GM19328 (cell line): ENCODE data around the gene CNKSR3.

Experiments used
- ATAC-seq: cut with Tn5 transposase; IDR thresholded peaks from one replicate; pipeline ENCODE4 v1.9.1; 2021; ENCODE audit warnings: mild to moderate bottlenecking, moderate library complexity; ENCODE audit not compliant: unreplicated experiment

CNKSR3 gene

GRCh38 chr6:154458565-154459470 is 51.7 kb downstream of the CNKSR3 start:
- no peak for ATAC-seq

GRCh38 chr6:154457881-154458284 is 52.6 kb downstream of the CNKSR3 start:
- no peak for ATAC-seq

DNA sequence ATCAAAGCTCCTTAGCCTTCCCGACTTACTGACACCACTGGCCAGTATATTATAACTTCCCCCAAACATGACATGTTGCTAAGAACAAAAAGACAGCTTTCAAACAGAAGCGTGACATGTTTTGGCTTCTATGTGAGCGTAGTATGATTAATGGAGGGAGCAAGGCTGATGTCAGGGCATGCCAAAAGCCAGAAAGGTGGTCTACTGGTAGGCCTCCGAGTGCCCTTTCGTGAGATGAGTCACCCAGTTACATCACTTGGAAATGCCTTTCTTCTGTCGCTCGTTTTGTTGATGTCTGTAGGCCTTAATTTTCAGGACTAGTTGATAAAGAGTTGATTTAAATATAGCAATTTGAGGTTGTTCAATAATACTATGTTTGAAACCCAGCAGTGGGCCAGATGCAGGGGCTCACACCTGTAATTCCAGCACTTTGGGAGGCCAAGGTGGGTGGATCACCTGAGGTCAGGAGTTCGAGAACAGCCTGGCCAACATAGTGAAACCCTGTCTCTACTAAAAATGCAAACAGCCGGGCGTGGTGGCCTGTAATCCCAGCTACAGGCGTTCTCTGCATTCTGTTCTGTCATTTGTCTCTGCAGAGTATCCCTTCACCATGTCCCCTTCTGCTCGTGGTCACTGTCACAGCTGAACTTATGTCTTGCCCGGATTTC is 53.3 kb downstream of the CNKSR3 start:
- no peak for ATAC-seq

- no peak for ATAC-seq
Observed at GRCh38 chr6:154453329-154453728, 57.2 kb downstream of the CNKSR3 start.

- no peak for ATAC-seq
Observed at GRCh38 chr6:154450498-154450897, 60.0 kb downstream of the CNKSR3 start.

DNA sequence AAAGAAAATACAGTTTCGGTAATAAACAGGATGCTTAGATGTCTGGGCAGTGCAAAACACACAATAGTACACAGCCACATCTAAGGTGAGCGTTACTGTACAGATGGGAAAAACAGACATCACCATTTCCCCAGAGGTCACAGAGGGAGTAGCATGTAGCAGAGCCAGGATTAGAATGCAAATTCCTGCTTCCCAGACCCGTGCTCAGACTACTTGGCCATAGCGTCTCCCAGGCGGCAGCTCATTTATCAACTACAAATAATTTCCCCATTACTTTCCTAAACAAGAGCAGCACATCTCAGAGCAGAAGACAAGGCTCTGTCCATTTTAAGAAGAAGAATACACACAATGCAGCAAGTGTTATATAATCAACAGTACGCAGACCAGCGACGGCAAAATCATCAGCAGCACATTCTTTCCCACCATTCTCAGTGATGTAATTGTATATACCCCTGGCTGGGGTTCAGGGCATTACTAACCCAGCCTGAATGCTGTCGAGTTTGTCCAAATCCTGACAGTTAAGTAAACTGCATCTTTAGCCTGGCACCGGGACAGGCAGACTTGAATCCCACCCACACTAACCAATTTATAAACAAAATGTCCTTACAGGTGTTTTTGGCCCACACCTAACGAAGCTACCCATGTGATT is 61.9 kb downstream of the CNKSR3 start:
- ATAC-seq, result no peak

DNA sequence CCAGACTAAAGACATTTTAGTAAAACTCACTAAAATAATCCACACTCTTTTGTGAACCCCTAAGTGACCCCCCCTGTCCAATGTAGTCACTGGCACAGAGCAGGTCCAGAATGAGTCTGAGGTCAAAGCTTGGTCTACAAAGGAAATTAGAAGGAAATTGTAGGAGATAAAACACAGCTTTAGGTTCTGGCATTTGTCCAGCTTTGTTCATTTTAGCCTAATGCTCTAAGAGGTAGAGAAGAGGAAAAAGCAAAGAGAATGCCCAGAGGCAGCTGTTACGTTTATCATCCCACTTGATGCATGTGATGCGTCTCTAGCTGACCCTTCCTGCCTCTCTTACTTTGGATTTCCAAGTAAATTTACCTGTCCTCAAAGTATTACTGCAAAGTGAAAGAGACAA is 62.5 kb downstream of the CNKSR3 start:
- no peak for ATAC-seq

DNA sequence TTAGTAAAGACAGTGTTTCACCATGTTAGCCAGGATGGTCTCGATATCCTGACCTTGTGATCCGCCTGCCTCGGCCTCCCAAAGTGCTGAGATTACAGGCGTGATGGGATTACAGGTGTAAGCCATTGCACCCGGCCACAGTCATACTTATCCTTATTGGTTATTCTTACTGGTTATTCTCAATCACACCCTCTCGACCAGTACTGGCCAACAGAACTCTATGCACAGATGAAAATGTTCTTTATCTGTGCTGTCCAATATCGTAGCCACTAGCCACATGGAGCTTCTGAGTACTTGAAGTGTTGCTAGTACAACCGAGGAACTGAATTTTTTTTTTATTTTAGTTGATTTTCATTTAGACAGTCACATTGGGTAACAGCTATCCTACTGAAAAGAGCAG is 63.5 kb downstream of the CNKSR3 start:
- ATAC-seq, result no peak

DNA sequence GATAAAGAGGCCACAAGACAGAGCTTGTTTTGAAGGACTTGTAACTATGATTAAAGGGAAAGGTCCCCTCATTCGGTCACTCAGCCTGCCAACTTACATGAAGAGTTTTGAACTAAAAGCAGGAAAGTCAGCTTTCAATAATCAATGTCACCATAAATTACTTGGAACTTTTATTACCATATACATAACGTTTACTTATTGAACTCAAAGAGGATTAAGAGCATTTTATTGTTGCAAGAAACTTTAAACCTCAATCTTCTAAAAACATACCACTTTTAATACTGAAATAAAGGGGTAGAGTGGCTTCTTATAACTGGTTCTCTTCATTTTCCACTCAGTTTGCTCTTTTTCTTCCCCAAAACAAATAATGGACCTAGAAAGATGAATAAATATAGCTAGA is 65.1 kb downstream of the CNKSR3 start:
- no peak for ATAC-seq

- no peak for ATAC-seq
Observed at GRCh38 chr6:154441995-154442310, 68.5 kb downstream of the CNKSR3 start.

GRCh38 chr6:154440422-154441043 is 70.0 kb downstream of the CNKSR3 start:
- ATAC-seq, result no peak

- ATAC-seq, result no peak
Observed at GRCh38 chr6:154440022-154440421, 70.5 kb downstream of the CNKSR3 start.

DNA sequence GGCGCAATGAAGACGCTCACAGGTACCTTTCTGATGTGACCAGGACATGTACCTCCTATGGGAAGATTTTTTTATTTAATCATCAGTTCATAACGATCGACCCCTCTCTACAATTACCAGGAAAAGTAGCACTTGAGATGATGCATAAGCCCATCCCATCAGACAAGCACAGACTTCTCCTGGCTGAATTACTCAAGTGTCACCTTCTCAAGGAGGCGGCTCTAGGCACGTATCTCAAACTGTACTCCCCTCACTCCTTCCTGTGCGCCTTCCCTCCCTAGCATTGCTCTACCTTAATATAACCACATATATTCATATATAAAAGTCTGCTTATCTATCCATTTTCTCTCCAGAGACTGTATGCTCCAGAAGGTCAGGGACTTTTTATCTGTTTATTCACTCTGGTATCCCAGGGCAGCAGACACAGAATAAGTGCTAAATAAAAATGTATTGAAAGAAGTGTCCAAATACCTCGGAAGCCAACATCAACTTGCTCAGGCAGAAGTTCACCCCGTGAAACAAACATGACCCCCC is 71.5 kb downstream of the CNKSR3 start:
- ATAC-seq, result no peak

GRCh38 chr6:154435400-154435945 is 75.0 kb downstream of the CNKSR3 start:
- no peak for ATAC-seq

DNA sequence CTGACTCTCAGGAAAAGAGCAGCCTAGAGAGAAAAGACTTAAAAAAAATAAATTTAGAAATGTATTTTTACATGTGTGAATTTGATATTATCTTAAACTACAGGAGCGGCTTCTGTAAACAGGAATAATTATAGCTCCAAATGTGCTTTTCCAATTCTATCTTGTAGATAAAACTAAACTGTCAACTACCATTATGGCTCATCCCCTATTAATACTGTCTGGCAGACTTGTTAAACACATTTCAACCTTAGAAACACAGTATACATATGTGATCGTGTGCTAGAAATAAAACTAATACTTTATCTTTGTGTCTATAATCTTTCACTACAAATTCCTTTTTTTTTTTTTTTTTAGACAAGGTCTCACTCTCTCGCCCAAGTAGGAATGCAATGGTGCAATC is 75.8 kb downstream of the CNKSR3 start:
- ATAC-seq, result no peak

DNA sequence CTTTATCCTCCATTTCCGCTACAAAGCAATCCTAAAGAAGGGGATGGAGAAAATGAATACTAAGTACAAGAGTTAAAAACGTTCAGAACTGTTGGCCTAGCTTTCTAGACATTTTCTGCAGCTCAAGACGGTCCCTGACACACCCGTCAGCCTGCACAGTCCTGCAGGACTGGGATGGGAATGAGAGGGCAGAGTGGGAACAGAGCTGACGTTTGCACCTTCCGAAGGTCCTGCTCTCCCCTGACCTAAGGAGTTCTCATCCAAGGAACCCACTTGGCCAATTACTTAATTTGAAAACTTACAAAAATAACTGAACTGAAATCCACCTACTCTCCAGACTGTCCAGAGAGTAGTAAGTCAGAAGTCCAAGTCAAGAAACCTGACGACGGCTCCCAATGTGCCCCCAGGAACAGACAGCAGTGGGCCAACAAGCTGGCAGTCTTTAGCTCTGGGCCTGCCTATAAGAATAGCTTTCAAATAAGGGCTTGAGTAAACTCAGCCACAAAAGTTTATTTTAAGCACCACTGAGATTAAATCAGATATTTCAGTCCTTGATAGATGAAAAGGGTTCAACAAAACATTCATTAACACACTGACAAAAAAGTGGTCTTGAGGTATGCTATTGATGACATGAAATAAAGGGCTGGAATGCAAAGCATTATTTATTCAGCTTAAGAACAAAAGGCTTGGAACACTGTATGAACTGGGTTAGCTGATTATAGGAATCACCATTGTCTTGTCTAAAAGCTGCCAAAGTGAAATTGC is 76.8 kb downstream of the CNKSR3 start:
- no peak for ATAC-seq

DNA sequence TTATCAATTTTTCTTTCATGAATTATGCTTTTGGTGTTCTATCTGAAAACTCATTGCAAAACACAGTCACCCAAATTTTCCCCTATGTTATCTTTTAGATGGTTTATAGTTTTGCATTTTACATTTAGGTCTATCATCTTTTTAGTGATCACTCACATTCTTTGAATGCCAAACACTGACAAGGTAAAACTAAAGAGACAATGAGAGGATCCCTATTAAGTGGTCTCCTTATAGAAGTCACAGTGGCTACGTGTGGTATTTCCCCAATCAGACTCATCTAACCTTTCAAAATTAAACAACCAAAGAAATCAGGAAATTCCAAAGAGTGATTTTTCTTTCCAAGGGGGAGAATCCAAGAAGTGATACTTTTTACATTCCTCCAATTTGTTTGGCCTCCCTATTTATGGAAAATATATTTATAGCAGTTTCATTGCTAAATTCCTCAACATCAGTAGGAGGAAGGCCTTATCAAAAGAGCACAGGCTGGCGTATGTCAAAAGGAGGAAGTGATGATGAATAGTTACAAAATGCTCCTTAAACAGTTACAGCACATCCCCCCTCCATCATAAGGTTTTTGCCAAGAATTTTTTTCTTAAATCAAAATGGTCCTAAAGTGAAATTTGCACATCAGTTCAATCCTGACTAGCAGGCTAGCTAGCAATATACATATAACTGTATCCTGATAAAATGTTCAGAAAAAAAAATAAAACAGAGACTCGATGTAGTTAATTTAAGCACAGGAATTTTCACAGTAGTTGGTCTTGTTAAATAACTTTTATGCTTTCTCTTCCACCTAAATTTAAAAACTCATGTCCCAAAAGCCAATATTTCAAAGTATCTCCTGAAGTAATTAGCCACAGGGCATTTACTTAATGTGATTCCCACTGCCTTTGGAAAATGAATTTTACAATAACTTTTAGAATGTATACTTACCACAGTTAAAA is 77.7 kb downstream of the CNKSR3 start:
- no peak for ATAC-seq

DNA sequence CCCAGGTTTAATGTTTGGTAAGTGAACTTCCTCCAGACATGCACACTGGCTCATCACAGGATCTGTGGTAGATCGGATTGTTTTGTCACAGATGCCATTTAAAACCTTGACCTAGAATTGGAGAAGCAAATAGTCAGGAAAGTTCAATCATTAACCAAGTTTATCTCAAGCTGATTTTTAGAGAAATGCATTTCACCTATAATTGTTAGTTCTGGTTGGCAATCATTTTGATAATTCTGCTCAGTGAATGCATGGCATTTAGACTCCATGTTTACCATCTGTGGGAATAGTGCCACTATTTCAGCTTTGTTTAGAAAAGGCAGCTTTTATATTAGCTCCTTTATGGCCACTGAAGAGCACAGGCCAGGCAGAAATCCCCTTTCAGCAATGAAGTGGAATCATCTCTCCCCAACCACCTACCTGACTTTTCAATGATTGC is 80.0 kb downstream of the CNKSR3 start:
- ATAC-seq, result no peak

DNA sequence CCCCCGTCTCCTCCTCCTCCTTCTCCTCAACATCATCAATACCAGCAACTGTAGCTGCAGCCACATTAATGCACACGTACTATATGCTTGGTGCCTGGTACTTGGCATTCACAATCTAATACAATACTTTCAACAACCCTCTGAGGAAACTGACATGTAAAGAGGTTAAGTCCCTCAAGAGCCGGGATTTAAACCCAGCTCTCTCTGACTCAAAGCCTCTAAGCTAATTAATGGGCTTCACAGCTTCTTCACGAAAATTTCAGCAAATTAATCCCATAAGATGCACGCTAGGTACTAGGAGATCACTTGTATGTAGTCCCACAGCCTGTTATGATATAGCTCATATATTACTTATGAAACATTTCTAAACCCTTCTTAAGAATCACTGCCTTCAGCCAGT is 80.8 kb downstream of the CNKSR3 start:
- no peak for ATAC-seq
